DND-41 (cell line): ENCODE results near the gene ZNF45.

ENCODE experiments used
- ATAC-seq: fragments of 200-7000 bp; cut with Tn5 transposase; 3 replicates; pipeline ENCODE4 v1.9.1; 2021; ENCODE audit warnings: low read depth; ENCODE audit not compliant: insufficient read depth
- DNase-seq: peaks from one replicate; pipeline ENCODE4 v3.0.0-alpha.2; 2020
- H2AFZ ChIP-seq: 2 replicates; pipeline ENCODE4 v1.6.0; 2012; ENCODE audit warnings: low read depth, low read length
- H3K27ac ChIP-seq: 2 replicates; pipeline ENCODE4 v1.5.1; 2012; ENCODE audit warnings: low read length, inconsistent platforms
- H3K27me3 ChIP-seq: fragments of 200-600 bp; sonication (generic); 2 replicates; pipeline ENCODE4 v1.6.0; 2012; ENCODE audit warnings: low read length, mild to moderate bottlenecking, inconsistent platforms; ENCODE audit not compliant: insufficient read depth, poor library complexity
- H3K36me3 ChIP-seq: 2 replicates; pipeline ENCODE4 v1.5.1; 2012; ENCODE audit warnings: low read length, inconsistent platforms; ENCODE audit not compliant: insufficient read depth
- H3K4me1 ChIP-seq: 2 replicates; pipeline ENCODE4 v1.5.1; 2012; ENCODE audit warnings: mild to moderate bottlenecking, low read length; ENCODE audit not compliant: insufficient read depth
- H3K4me2 ChIP-seq: 2 replicates; pipeline ENCODE4 v1.6.0; 2012; ENCODE audit warnings: mild to moderate bottlenecking, moderate library complexity, low read length, inconsistent platforms; ENCODE audit not compliant: insufficient read depth
- H3K4me3 ChIP-seq, 2 experiments: fragments of 200-600 bp in 1 of 2; shearing (Covaris generic) in 1 of 2; 2 replicates each; pipeline ENCODE4 v1.5.1; 2012 to 2016; ENCODE audit warnings: inconsistent platforms in 2 of 2, low read length in 2 of 2, mild to moderate bottlenecking in 2 of 2, low read depth in 1 of 2, moderate library complexity in 1 of 2
- H3K79me2 ChIP-seq: 2 replicates; pipeline ENCODE4 v1.6.0; 2012; ENCODE audit warnings: low read length, inconsistent platforms; ENCODE audit not compliant: insufficient read depth
- H3K9ac ChIP-seq: 2 replicates; pipeline ENCODE4 v1.6.0; 2012; ENCODE audit warnings: low read depth, mild to moderate bottlenecking, inconsistent platforms, low read length, moderate library complexity
- H3K9me3 ChIP-seq: 2 replicates; pipeline ENCODE4 v1.5.1; 2012; ENCODE audit warnings: low read length, moderate library complexity, mild to moderate bottlenecking, inconsistent platforms; ENCODE audit not compliant: insufficient read depth, severe bottlenecking
- H4K20me1 ChIP-seq: 2 replicates; pipeline ENCODE4 v1.6.0; 2012; ENCODE audit warnings: low read length; ENCODE audit not compliant: insufficient read depth
- CTCF ChIP-seq: IDR thresholded peaks from 2 replicates; pipeline ENCODE4 v1.5.1; 2012; ENCODE audit warnings: borderline replicate concordance, low read length, moderate library complexity, mild to moderate bottlenecking; ENCODE audit not compliant: poor library complexity, severe bottlenecking; ENCODE audit errors: extremely low read depth
- EZH2 ChIP-seq: IDR thresholded peaks from 3 replicates; pipeline ENCODE4 v1.6.1; 2012; ENCODE audit warnings: borderline replicate concordance, low read depth, mild to moderate bottlenecking, moderate library complexity, low read length, inconsistent platforms; ENCODE audit not compliant: severe bottlenecking

Gene ZNF45

GRCh38 chr19:43983544-43983911, 48.4 kb upstream of the ZNF45 start:
- TF ChIP-seq EZH2 (no peak), CTCF (no peak)
- Histone ChIP-seq H3K4me2 (peak overlapping the region; percentile 91), H4K20me1 (no peaks in the 10 kb centered on the region), H3K4me3 (peak overlapping the region; percentile 33 to 73; a peak in 3 of 4 replicates), H3K4me1 (peaks cover 24% of the 10 kb centered on the region), H2AFZ (peak overlapping the region; percentile 81), H3K36me3 (peaks cover 3% of the 10 kb centered on the region; the same call in 1 of the 2 replicates), H3K79me2 (peaks cover 38% of the 10 kb centered on the region), H3K27ac (peak overlapping the region; percentile 82), H3K9me3 (no peaks in the 10 kb centered on the region), H3K27me3 (no peaks in the 10 kb centered on the region), H3K9ac (peak overlapping the region; percentile 86)
- ATAC-seq (peak; percentile 24; the same call in 2 of the 3 replicates), DNase-seq (no peak)

GRCh38 chr19:43976732-43977131, 41.6 kb upstream of the ZNF45 start:
- DNase-seq (no peak), ATAC-seq (no peak)
- Histone ChIP-seq H3K27ac (no peak overlapping the region), H3K9me3 (no peaks in the 10 kb centered on the region), H3K4me1 (no peaks in the 10 kb centered on the region), H3K4me3 (no peak overlapping the region), H2AFZ (no peak overlapping the region), H4K20me1 (no peaks in the 10 kb centered on the region), H3K9ac (no peak overlapping the region), H3K4me2 (no peak overlapping the region), H3K36me3 (no peaks in the 10 kb centered on the region), H3K27me3 (no peaks in the 10 kb centered on the region), H3K79me2 (no peaks in the 10 kb centered on the region)
- TF ChIP-seq EZH2 (no peak), CTCF (no peak)

- H3K79me2 ChIP-seq: no peaks in the 10 kb centered on the region
- H3K27me3 ChIP-seq: no peaks in the 10 kb centered on the region
- ATAC-seq: no peak
- H3K9me3 ChIP-seq: peaks cover 60% of the 10 kb centered on the region
- no peak overlapping the region for H3K4me3 ChIP-seq
- H3K4me1 ChIP-seq: no peaks in the 10 kb centered on the region
- H3K27ac ChIP-seq: no peak overlapping the region
- H3K9ac ChIP-seq: no peak overlapping the region
- no peak for DNase-seq
- H3K36me3 ChIP-seq: peaks cover 56% of the 10 kb centered on the region
- H2AFZ ChIP-seq: no peak overlapping the region
- no peak overlapping the region for H3K4me2 ChIP-seq
- TF ChIP-seq EZH2: no peak
- TF ChIP-seq CTCF: no peak
- no peaks in the 10 kb centered on the region for H4K20me1 ChIP-seq
Measured at GRCh38 chr19:43966079-43966694, 31.1 kb upstream of the ZNF45 start.
